ENCODE results near the gene CLIC6. TPM values are rescaled to one million over a fixed set of nuclear protein-coding genes. Genes with fewer than 3 reads are reported as not detected.

CLIC6 gene
- total RNA-seq, 2 experiments from 2014 or later: not detected

GRCh38 chr21:34697826-34698225, 29.0 kb downstream of the CLIC6 start:
- no peaks in the 10 kb centered on the region for H4K20me1 ChIP-seq (ENCODE audit: insufficient read depth, low read length)
- no peak for DNase-seq (ENCODE audit: low spot score)
- BruUV-seq (replicated peaks): no TSS peak
- no peaks in the 10 kb centered on the region for H3K79me2 ChIP-seq (ENCODE audit: insufficient read depth, low read depth, low read length)
- H3K9me2 ChIP-seq (ENCODE audit: insufficient read depth, low read length): no peaks in the 10 kb centered on the region
- H3K4me1 ChIP-seq (ENCODE audit: insufficient read depth, low read length, poor library complexity, severe bottlenecking): no peaks in the 10 kb centered on the region
- H3K4me2 ChIP-seq (ENCODE audit: low read length): no peak overlapping the region
- H3K4me3 ChIP-seq (ENCODE audit: low read depth, low read length, poor library complexity, severe bottlenecking): no peak overlapping the region
- no peak overlapping the region for H2AFZ ChIP-seq (ENCODE audit: low read length)
- H3K36me3 ChIP-seq (ENCODE audit: insufficient read depth, low read length): no peaks in the 10 kb centered on the region
- no peak for TF ChIP-seq CTCF (conservative IDR thresholded peaks at IDR 0.05; ENCODE audit: low read length)
- TF ChIP-seq EZH2phosphoT487 (IDR thresholded peaks at IDR 0.05; ENCODE audit: borderline replicate concordance, low read depth, low read length): no peak
- intact Hi-C loops (cut with micrococcal nuclease; ENCODE audit: unreplicated experiment): no loop called here
- ChIA-PET CTCF (ENCODE audit: unreplicated experiment) (no interaction called here), POLR2A (interaction anchor here (0.7 kb wide), 1 partner anchor 778 kb away, joined by 3 read pairs; no protein-coding TSS in a partner anchor)
- no peak overlapping the region for H3K27ac ChIP-seq (ENCODE audit: low read depth, low read length, poor library complexity, severe bottlenecking)
- no peaks in the 10 kb centered on the region for H3K9me3 ChIP-seq (ENCODE audit: low read length)

DNA sequence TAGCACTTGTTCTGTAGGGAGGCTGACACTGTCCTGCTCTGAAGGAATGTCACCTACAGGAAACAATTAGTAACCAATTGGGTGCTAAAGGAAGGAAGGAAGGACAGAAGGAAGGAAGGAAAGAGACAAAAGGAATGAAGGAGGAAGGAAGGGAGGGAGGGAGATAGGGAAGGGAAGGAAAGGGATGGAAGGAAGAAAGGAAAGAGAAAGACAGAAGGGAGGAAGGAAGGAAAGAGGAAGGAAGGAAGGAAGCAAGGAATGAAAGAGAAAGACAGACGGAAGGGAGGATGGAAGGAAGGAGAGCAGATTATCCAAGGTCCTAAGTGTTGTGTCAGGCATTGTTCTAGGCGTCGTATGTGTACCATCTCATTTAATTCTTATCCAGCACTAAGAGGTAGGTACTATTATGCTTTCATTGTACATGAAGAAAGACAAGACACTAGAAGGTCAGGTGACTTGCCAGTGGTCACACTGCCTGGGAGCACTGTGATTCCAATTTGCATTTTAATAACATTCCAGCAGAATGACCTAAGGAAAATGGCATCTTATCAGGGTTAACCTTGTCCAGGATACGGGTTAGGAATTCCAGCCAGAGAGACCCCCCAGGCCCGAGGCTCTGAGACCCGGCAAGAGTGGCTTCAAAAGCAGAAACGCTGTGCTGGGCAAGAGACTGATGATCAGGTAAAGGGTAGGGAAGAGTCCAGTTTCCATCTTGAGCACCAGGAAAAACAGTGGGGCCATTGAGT, 29.6 kb downstream of the CLIC6 start:
- Histone ChIP-seq H3K79me2 (ENCODE audit: insufficient read depth, low read depth, low read length) (no peaks in the 10 kb centered on the region), H2AFZ (ENCODE audit: low read length) (no peak overlapping the region), H3K27ac (ENCODE audit: low read depth, low read length, poor library complexity, severe bottlenecking) (no peak overlapping the region), H3K9me3 (ENCODE audit: low read length) (no peaks in the 10 kb centered on the region), H3K4me3 (ENCODE audit: low read depth, low read length, poor library complexity, severe bottlenecking) (no peak overlapping the region), H3K4me2 (ENCODE audit: low read length) (no peak overlapping the region), H3K36me3 (ENCODE audit: insufficient read depth, low read length) (no peaks in the 10 kb centered on the region), H4K20me1 (ENCODE audit: insufficient read depth, low read length) (no peaks in the 10 kb centered on the region), H3K9me2 (ENCODE audit: insufficient read depth, low read length) (no peaks in the 10 kb centered on the region), H3K4me1 (ENCODE audit: insufficient read depth, low read length, poor library complexity, severe bottlenecking) (no peaks in the 10 kb centered on the region)
- DNase-seq (ENCODE audit: low spot score): no peak
- TF ChIP-seq CTCF (conservative IDR thresholded peaks at IDR 0.05; ENCODE audit: low read length) (no peak), EZH2phosphoT487 (IDR thresholded peaks at IDR 0.05; ENCODE audit: borderline replicate concordance, low read depth, low read length) (no peak)
- ChIA-PET CTCF (ENCODE audit: unreplicated experiment) (no interaction called here), POLR2A (interaction anchor here (0.7 kb wide), 1 partner anchor 37 kb away, joined by 6 read pairs; no protein-coding TSS in a partner anchor)
- intact Hi-C loops (cut with micrococcal nuclease; ENCODE audit: unreplicated experiment): no loop called here
- BruUV-seq (replicated peaks): no TSS peak

- ChIA-PET CTCF (ENCODE audit: unreplicated experiment) (no interaction called here), POLR2A (no interaction called here)
- BruUV-seq (replicated peaks): no TSS peak
- intact Hi-C loops (cut with micrococcal nuclease; ENCODE audit: unreplicated experiment): loop anchor here (10.0 kb wide), 1 partner anchor 56 kb away; no protein-coding TSS in a partner anchor
- Histone ChIP-seq H3K79me2 (ENCODE audit: insufficient read depth, low read depth, low read length) (no peaks in the 10 kb centered on the region), H3K27ac (ENCODE audit: low read depth, low read length, poor library complexity, severe bottlenecking) (no peak overlapping the region), H3K9me2 (ENCODE audit: insufficient read depth, low read length) (no peaks in the 10 kb centered on the region), H3K4me3 (ENCODE audit: low read depth, low read length, poor library complexity, severe bottlenecking) (no peak overlapping the region), H4K20me1 (ENCODE audit: insufficient read depth, low read length) (no peaks in the 10 kb centered on the region), H3K36me3 (ENCODE audit: insufficient read depth, low read length) (no peaks in the 10 kb centered on the region), H3K4me2 (ENCODE audit: low read length) (no peak overlapping the region), H3K4me1 (ENCODE audit: insufficient read depth, low read length, poor library complexity, severe bottlenecking) (no peaks in the 10 kb centered on the region), H2AFZ (ENCODE audit: low read length) (no peak overlapping the region), H3K9me3 (ENCODE audit: low read length) (no peaks in the 10 kb centered on the region)
- TF ChIP-seq CTCF (conservative IDR thresholded peaks at IDR 0.05; ENCODE audit: low read length): no peak
- no peak for DNase-seq (ENCODE audit: low spot score)
Measured at GRCh38 chr21:34700605-34701004, 31.8 kb downstream of the CLIC6 start.

All from OCI-LY7 (cell line).